OCI-LY3 (cell line): Measurements from ENCODE around the gene KYAT1.

Experiments used
- H2AFZ ChIP-seq: fragments of 200-600, 300-600 bp; shearing (Covaris generic); 2 replicates; pipeline ENCODE4 v1.6.0; 2014; ENCODE audit warnings: antibody characterized with exemption, low read depth, low read length
- H3K27ac ChIP-seq: fragments of 200-600, 300-600 bp; sonication (generic); 2 replicates; pipeline ENCODE4 v1.5.1; 2014; ENCODE audit warnings: mild to moderate bottlenecking, low read length, moderate library complexity, mixed read lengths
- H3K27me3 ChIP-seq: fragments of 200-600, 300-600 bp; sonication (generic); 2 replicates; pipeline ENCODE4 v1.6.1; 2014; ENCODE audit warnings: low read depth, low read length, mixed read lengths
- H3K36me3 ChIP-seq: fragments of 200-600, 300-600 bp; sonication (generic); replicated peaks from 2 replicates; pipeline ENCODE3; 2014; ENCODE audit warnings: low read depth, low read length, mixed read lengths
- H3K4me1 ChIP-seq: fragments of 300-600, 200-600 bp; sonication (generic); 2 replicates; pipeline ENCODE4 v1.6.1; 2014; ENCODE audit warnings: low read length, mixed read lengths
- H3K4me2 ChIP-seq: fragments of 200-600, 300-600 bp; sonication (generic); 2 replicates; pipeline ENCODE4 v1.6.1; 2014; ENCODE audit warnings: low read length, mixed read lengths
- H3K4me3 ChIP-seq: fragments of 300-600, 200-600 bp; sonication (generic); 2 replicates; pipeline ENCODE4 v1.5.1; 2014; ENCODE audit warnings: antibody characterized with exemption, mild to moderate bottlenecking, low read length, moderate library complexity
- H3K79me2 ChIP-seq: fragments of 300-600, 200-600 bp; shearing (Covaris generic); 2 replicates; pipeline ENCODE4 v1.6.1; 2014; ENCODE audit warnings: mild to moderate bottlenecking, low read length, mixed read lengths
- H3K9ac ChIP-seq: fragments of 300-600, 200-600 bp; shearing (Covaris generic); 2 replicates; pipeline ENCODE4 v1.6.0; 2014; ENCODE audit warnings: mild to moderate bottlenecking, low read length, moderate library complexity
- H3K9me3 ChIP-seq: fragments of 200-600, 300-600 bp; shearing (Covaris generic); 2 replicates; pipeline ENCODE4 v1.6.1; 2014; ENCODE audit warnings: low read length, mixed read lengths; ENCODE audit not compliant: insufficient read depth
- H4K20me1 ChIP-seq: fragments of 200-600, 300-600 bp; sonication (generic); 2 replicates; pipeline ENCODE4 v1.6.1; 2016; ENCODE audit warnings: low read length, mixed read lengths; ENCODE audit not compliant: insufficient read depth
- EZH2phosphoT487 ChIP-seq: fragments of 200-600 bp; shearing (Covaris generic); IDR thresholded peaks from 2 replicates; pipeline ENCODE4 v1.6.1; 2018; ENCODE audit warnings: antibody characterized with exemption, mixed run types, low read depth
- TF ChIP-seq, protein P1 (sequence below): fragments of 200-600, 300-600 bp; sonication (generic); IDR thresholded peaks from 2 replicates; pipeline ENCODE4 v1.5.1; 2014; ENCODE audit warnings: antibody characterized with exemption, low read length, low read depth

Gene KYAT1

DNA sequence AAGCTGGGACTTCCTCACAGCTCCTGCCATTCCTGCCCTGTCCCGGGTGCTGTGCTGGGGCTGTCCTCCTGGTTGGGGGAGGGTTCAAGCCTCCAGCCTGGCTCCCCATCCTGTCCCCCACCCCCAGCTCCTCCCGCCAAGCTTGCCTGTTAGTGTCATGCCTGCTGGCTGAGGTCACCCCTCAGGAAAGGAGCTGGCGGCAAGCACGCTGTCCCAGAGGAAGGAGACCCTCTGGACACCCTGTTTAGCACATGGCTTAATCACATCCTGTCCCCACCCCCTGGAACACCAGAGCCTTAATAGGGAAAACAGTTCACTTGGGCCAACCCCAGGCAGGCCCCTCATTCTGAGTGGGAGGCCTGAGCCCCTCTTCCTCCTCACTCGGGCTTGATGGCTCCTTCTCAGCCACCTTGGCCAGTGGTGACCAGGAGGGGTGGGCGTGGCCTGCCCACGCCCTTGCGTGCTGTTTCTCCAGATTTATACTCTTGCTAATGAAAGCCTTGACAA lies 29.8 kb upstream of the KYAT1 start:
- TF ChIP-seq, protein P1, sequence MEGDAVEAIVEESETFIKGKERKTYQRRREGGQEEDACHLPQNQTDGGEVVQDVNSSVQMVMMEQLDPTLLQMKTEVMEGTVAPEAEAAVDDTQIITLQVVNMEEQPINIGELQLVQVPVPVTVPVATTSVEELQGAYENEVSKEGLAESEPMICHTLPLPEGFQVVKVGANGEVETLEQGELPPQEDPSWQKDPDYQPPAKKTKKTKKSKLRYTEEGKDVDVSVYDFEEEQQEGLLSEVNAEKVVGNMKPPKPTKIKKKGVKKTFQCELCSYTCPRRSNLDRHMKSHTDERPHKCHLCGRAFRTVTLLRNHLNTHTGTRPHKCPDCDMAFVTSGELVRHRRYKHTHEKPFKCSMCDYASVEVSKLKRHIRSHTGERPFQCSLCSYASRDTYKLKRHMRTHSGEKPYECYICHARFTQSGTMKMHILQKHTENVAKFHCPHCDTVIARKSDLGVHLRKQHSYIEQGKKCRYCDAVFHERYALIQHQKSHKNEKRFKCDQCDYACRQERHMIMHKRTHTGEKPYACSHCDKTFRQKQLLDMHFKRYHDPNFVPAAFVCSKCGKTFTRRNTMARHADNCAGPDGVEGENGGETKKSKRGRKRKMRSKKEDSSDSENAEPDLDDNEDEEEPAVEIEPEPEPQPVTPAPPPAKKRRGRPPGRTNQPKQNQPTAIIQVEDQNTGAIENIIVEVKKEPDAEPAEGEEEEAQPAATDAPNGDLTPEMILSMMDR, result no peak
- TF ChIP-seq EZH2phosphoT487, result no peak
- no peaks in the 10 kb centered on the region; the same call in 1 of the 2 replicates for H3K79me2 ChIP-seq
- no peaks in the 10 kb centered on the region for H3K4me1 ChIP-seq
- no peak overlapping the region for H3K27ac ChIP-seq
- no peak overlapping the region for H3K9ac ChIP-seq
- H3K27me3 ChIP-seq, result no peaks in the 10 kb centered on the region
- H3K4me3 ChIP-seq, result no peak overlapping the region
- H4K20me1 ChIP-seq, result peaks cover 12% of the 10 kb centered on the region
- no peak overlapping the region for H2AFZ ChIP-seq
- H3K4me2 ChIP-seq, result no peak overlapping the region
- H3K36me3 ChIP-seq, result peaks cover 19% of the 10 kb centered on the region
- no peaks in the 10 kb centered on the region for H3K9me3 ChIP-seq

DNA sequence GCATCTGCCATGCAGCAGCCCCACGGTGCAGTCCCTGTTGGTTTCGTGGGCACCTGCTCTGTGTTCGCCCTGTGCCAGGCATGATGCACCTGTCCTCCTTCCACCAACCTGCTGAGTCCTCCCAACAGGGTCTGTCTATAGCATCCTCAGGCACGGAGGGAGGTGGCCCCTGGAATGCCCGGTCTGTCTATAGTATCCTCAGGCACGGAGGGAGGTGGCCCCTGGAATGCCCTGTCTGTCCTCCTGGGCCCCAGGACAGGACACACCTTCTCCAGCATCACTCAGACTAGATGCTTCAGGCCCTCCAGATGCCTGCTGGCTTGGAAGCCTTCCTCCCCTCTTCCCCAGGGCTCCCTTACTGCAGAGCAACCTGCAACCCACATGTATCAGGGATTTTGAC lies 29.2 kb upstream of the KYAT1 start:
- no peak overlapping the region for H3K9ac ChIP-seq
- H4K20me1 ChIP-seq, result peaks cover 12% of the 10 kb centered on the region
- H2AFZ ChIP-seq, result no peak overlapping the region
- H3K79me2 ChIP-seq, result no peaks in the 10 kb centered on the region; the same call in 1 of the 2 replicates
- TF ChIP-seq EZH2phosphoT487, result no peak
- TF ChIP-seq, protein P1, result no peak
- no peak overlapping the region for H3K4me2 ChIP-seq
- H3K9me3 ChIP-seq, result no peaks in the 10 kb centered on the region
- no peaks in the 10 kb centered on the region for H3K4me1 ChIP-seq
- no peak overlapping the region for H3K27ac ChIP-seq
- no peak overlapping the region for H3K4me3 ChIP-seq
- peaks cover 19% of the 10 kb centered on the region for H3K36me3 ChIP-seq
- H3K27me3 ChIP-seq, result no peaks in the 10 kb centered on the region

DNA sequence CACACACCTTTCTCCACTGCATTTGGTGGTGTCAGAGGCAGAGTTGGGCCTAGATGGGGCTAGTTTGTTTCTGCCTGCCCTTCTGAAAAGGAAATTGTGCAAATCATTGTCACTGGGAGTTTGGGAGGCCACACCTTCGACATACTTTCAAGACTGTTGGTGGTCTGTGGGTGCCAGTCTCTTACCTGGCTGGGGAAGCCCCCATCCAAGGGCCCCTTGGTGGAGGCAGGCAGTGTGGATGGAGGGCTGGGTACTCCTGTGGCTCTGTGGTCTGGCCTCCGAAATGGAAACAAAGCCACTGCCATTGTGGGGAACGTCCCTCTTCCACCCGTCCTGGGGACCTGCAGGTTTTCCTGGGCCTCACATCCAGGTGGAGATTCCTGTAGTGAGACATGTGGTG lies 28.1 kb upstream of the KYAT1 start:
- H3K27me3 ChIP-seq, result no peaks in the 10 kb centered on the region
- no peak overlapping the region for H3K4me3 ChIP-seq
- H3K27ac ChIP-seq, result no peak overlapping the region
- no peak overlapping the region for H2AFZ ChIP-seq
- peaks cover 19% of the 10 kb centered on the region for H3K36me3 ChIP-seq
- no peak overlapping the region for H3K4me2 ChIP-seq
- H3K9me3 ChIP-seq, result no peaks in the 10 kb centered on the region
- no peaks in the 10 kb centered on the region; the same call in 1 of the 2 replicates for H3K79me2 ChIP-seq
- TF ChIP-seq, protein P1, result no peak
- no peak for TF ChIP-seq EZH2phosphoT487
- H3K4me1 ChIP-seq, result no peaks in the 10 kb centered on the region
- peaks cover 12% of the 10 kb centered on the region for H4K20me1 ChIP-seq
- no peak overlapping the region for H3K9ac ChIP-seq

DNA sequence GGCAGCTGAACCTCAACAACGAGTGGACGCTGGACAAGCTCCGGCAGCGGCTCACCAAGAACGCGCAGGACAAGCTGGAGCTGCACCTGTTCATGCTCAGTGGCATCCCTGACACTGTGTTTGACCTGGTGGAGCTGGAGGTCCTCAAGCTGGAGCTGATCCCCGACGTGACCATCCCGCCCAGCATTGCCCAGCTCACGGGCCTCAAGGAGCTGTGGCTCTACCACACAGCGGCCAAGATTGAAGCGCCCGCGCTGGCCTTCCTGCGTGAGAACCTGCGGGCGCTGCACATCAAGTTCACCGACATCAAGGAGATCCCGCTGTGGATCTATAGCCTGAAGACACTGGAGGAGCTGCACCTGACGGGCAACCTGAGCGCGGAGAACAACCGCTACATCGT lies 26.6 kb upstream of the KYAT1 start:
- H3K27me3 ChIP-seq, result no peaks in the 10 kb centered on the region
- no peak overlapping the region for H2AFZ ChIP-seq
- no peak overlapping the region for H3K4me2 ChIP-seq
- H4K20me1 ChIP-seq, result peaks cover 12% of the 10 kb centered on the region
- no peak overlapping the region for H3K9ac ChIP-seq
- no peaks in the 10 kb centered on the region for H3K9me3 ChIP-seq
- H3K79me2 ChIP-seq, result no peaks in the 10 kb centered on the region; the same call in 1 of the 2 replicates
- no peak overlapping the region for H3K4me3 ChIP-seq
- no peaks in the 10 kb centered on the region for H3K4me1 ChIP-seq
- no peak overlapping the region for H3K27ac ChIP-seq
- TF ChIP-seq, protein P1, result no peak
- no peak for TF ChIP-seq EZH2phosphoT487
- peaks cover 19% of the 10 kb centered on the region for H3K36me3 ChIP-seq
